GM21529 (cell line): ENCODE data around the gene TRIP13.
"Not testable (repeated sequence)": the region's sequence is repeated elsewhere in the genome, so short reads cannot be mapped to it uniquely, and the experiment has no call there.

ENCODE experiments used
- ATAC-seq: cut with Tn5 transposase; IDR thresholded peaks from one replicate; pipeline ENCODE4 v1.9.1; 2021; ENCODE audit not compliant: unreplicated experiment

TRIP13 gene

DNA sequence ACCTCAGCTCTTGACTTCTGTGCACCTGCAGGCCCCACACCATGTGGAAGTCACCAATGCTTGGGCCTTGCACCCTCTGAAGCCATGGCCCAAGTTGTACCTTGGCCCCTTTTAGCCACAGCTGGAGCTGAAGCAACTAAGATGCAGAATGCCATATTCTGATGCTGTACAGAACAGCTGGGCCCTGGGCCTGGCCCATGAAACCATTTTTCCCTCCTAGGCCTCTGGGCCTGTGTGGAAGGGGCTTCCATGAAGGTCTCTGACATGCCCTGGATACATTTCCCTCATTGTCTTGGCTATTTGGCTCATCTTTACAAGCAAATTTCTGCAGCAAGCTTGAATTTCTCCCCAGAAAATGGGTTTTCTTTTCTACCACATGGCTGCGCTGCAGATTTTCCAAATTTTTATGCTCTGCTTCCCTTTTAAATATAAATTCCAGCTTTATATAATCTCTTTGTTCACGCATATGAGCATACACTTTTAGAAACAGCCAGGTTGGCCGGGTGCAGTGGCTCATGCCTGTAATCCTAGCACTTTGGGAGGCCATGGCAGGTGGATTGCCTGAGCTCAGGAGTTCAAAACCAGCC lies 41.8 kb downstream of the TRIP13 start:
- ATAC-seq: not testable (repeated sequence)

GRCh38 chr5:935510-936084 lies 42.9 kb downstream of the TRIP13 start:
- ATAC-seq: no peak

DNA sequence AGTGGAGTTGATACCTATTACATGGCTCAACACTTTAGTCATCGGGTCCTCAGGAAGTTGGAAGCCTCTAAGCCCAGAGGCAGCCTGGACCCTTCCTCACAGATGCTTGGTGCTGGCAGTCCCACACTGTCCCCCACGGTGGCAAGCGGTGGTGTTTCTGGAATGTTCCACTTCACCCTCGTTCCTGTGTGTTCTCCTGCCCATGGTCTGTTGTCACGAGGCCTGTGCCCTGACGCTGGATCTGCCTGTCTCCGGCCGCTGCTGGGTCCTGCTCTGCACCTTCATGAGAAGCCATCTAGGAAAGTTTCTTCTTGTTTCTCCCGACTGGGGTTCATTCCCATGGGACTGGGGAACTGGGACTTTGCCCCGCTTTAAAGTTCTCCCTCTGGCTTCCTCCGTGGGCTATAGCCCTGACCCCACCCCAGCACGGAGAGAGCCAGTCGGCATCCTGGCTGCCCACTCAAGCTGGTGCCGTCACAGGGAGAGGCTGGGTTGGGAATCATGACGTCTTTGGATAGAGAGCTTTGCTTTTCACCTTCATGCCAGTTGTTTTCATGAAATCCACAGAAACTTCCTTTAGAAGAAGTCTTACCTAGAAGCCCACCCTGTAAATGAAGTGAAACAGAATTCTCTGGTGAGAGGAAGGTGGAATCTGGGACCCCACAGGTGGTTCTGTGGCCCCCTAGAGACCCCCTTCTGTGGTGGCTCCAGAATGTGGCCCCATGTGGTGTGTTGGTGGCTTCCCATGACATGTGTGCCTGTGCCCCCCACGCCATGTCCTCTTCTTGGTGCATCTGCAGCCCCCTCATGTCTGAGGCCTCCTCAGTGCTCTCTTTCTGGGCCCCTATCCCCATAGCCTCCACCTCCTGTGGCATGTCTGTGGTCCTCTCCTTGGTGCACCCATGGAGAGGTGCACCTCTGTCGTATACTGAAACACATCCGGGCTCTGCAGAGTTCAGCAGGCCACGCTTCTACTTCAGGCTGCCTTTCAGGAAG lies 43.8 kb downstream of the TRIP13 start:
- ATAC-seq: no peak

DNA sequence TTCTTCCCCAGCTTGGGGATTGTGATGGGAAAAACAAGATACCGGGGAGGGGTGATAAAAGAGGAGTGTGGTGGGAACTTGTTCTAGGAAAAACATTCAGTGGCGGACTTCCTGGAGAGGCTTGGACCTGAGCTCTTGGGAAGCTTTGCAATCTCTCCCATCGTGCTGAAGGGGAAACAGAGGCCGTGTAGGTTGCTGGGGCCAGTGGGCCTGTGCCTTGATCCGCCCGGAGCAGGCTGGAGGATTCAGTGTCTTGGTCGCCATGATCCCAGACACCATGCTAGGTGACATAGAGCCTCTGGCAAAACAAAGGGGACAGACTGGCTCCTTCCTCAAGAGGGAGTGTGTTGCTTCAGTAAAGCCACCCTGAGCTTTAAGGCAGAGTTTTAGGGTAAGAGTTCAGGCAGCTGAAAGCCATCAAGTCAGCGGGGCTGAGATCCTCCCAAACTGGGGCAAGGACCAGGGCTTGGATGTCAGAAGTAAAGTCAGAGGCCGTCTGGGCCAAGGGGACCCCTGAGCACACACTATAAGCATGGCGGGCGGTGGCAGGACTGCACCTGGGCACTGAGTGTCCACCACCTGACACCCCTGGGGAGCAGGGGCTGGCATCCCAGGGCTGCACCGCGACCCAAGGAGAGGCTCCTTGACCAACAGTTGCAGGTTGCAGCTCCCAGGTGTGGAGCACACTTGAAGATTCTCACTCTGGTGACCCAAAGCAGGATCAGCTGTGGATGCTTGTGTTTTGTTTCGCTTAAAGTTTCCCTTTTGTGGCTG lies 44.7 kb downstream of the TRIP13 start:
- ATAC-seq: no peak

- ATAC-seq: no peak
These were observed 46.7 kb downstream of the TRIP13 start for GRCh38 chr5:939368-939767.

- ATAC-seq: not testable (repeated sequence)
These were observed 48.1 kb downstream of the TRIP13 start for GRCh38 chr5:940741-941140.

DNA sequence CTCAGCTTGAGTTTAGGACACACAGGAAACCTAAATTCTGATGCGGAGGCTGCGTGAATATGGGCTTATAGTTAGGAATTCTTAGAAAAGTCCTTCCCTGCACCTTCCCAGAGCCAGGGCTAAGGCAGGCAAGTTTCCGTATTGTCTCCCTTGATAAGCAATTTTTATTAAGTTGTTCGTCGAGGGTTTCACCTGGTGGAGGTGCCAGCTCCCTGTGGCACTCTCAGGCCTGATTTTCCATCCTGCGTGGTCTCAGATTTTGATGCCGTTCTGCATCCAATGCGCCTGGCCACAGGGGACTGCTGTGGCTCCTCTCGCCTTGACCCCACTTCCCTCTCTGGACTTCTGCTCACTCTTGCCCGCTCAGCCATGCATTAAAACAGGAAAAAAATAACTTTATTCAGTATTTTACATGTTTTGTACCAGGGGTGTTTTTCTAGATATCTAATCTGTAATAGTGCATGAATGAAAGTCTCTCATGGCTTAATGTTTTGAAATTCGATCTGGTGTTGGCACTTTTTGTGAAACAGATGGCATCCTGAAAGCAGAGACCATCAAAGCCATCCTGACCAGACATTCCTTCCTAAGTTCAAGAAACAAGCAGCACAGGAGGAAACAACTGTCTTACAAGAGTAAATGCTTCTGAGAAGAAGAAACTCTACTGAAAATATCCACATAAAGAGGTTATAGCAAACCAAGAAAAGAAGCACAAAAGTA lies 50.7 kb downstream of the TRIP13 start:
- ATAC-seq: no peak

GRCh38 chr5:943918-944620 lies 51.4 kb downstream of the TRIP13 start:
- no peak for ATAC-seq

- ATAC-seq: no peak
These were observed 51.9 kb downstream of the TRIP13 start for GRCh38 chr5:944621-944927.

GRCh38 chr5:944992-945685 lies 52.5 kb downstream of the TRIP13 start:
- no peak for ATAC-seq

DNA sequence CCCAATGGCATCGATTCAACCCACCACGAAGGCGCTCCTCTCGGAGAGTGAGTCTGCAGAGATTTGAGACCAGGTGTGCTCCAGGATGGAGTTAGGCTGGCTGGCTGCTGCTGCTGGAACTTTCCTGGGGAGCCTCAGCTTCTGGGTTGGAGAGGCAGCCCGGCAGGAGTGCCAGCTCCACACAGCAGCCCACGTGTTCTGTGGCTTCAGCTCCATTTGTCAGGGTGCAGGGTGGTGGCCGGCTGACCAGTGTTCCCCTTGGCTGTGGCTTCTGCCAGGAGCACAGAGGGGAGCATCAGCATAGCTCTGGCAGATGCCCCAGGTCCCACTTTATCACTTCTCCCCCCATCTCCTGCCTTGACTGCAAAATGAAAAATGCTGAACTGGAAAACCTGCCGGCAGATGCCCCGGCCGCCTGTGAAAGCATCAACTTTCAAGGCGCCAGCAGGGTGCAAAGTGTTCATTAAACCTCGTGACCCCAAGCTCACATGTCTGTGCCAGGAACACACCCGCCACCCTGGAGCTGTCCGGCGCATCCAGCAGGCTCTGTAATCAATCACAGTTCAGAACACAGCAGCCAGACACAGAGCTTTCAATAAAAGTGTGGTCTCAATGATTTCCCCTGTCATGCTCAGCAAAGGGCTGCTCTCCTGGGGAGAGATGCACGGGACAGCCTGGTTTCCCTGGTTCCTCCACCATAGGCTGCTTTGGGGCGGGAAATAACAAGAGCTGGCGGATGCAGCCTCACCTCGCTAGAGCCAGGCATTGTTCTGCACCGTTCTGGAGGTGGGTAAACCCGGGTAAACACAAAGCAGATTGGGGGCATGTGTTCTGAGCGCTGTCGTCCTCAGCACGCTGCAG lies 53.2 kb downstream of the TRIP13 start:
- ATAC-seq: no peak

- ATAC-seq: no peak
These were observed 54.3 kb downstream of the TRIP13 start for GRCh38 chr5:946720-947625.

GRCh38 chr5:947626-948471 lies 55.2 kb downstream of the TRIP13 start:
- ATAC-seq: no peak

- ATAC-seq: no peak
These were observed 56.0 kb downstream of the TRIP13 start for GRCh38 chr5:948472-949274.

- ATAC-seq: no peak
These were observed 56.5 kb downstream of the TRIP13 start for GRCh38 chr5:949275-949543.
